T47D (cell line): ENCODE measurements around the gene TTC7B.

Experiments
- DNase-seq, 2 experiments: peaks; one replicate each; pipeline versions ENCODE4 v3.0.0 to v3.0.0-alpha.2; 2011 to 2012; ENCODE audit warnings: low read depth in 1 of 2, low spot score in 1 of 2
- JUND ChIP-seq: IDR thresholded peaks from 2 replicates; pipeline ENCODE4 v1.6.1; 2012; ENCODE audit warnings: low read depth
- in situ Hi-C: cut with HindIII; loops from 2 replicates; pipeline ENCODE4 v1.10.0; 2016; ENCODE audit warnings: low sequenced_read_pairs, low pct_unique_long_range_greater_than_20kb

The TTC7B gene

DNA sequence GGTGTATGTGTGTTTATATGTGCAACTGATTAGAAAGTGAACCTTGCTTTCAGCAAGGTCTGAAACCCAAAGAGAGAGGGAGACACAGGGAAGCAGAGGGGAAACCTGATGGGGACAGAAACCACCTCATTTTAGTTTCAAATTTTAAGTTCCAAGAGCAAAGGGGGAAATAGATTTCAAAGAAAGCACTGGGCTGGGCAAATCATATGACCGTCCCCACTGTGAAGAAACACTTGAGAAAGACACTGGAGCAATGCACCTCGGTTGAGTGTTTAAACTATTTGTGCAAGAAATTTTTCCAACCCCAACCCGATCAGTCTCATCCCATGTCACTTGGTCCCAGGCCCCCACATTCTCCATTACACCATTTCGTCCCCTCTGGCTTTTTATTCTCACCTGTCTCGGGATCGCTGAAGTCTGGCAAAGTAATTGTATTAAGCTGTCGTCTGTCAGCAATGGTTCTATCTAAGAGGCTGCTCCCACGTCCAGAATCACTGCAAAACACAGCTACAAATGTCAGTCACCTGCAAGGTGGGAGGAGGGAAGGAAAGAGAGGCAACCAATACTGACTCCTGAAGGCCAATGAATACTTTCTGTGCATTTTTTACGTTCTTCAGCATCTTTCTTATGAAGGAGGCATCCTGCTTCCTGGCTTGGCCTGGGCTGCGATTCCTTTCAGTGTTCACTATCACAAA, 205.7 kb downstream of the TTC7B start:
- in situ Hi-C loops: no loop called here
- DNase-seq: no peak
- TF ChIP-seq JUND: no peak

DNA sequence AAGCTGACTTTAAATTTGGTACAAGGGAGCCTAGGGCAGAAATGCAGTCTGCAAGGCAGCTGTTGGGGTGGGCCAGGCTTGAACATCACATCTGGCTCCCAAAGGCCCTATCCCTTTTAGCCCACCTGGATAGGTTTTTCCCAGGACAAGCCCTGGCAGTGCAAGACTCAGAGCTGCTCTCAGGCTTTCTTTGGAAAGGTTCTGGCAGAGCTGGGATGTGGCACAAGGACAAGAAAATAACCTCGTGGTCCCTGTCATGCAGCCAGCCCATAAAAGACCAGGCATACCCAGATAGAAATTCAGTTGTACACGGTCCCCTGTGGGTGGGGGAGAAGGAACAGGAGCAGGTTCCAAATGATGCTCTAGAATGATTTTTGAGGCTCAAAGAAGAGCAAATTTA, 206.9 kb downstream of the TTC7B start:
- in situ Hi-C loops: no loop called here

DNA sequence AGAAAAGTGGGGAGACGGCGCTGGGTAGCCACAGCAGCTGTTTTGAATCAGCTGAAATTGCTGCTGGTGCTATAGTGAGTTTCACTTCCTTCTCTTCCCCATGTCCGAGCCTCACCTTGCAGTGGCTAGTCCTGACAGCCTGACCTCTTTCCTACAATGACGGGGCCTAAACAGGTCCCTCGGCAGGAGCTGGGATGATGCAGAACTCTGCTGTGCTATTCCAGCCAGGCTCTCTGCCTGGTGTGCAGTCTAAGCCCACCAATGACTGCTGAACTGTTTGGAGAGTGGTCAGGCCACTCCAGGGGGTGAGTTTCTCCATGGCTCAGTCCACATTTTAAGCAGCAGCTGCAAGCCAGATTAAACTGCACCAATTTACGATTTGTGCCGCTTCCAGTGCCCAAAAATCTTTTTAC, 207.3 kb downstream of the TTC7B start:
- no peak for TF ChIP-seq JUND
- in situ Hi-C loops: no loop called here
- DNase-seq: no peak

More for the DNA sequence above, 206.9 kb downstream of the TTC7B start:
- no peak for TF ChIP-seq JUND
- no peak for DNase-seq

DNA sequence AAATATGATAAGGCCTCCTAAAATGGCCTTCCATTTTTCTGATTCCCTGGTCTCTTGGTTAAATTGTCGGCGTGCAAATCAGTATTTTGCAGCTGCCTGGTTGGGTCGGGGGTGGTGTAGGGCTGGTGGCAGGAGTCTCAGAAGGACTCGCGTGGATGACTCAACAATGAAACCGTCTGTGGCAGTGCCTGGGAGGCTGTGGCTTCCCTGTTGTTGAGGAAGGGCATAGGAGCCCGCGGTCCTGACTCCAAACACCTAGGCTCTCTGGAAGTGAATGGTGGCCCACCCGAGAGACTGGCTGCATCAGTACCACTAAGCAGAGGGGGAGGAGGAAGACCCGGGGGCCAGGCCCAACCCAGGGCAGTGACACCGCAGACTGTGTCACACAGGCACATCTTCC, 207.9 kb downstream of the TTC7B start:
- TF ChIP-seq JUND: no peak
- in situ Hi-C loops: no loop called here
- DNase-seq: no peak

DNA sequence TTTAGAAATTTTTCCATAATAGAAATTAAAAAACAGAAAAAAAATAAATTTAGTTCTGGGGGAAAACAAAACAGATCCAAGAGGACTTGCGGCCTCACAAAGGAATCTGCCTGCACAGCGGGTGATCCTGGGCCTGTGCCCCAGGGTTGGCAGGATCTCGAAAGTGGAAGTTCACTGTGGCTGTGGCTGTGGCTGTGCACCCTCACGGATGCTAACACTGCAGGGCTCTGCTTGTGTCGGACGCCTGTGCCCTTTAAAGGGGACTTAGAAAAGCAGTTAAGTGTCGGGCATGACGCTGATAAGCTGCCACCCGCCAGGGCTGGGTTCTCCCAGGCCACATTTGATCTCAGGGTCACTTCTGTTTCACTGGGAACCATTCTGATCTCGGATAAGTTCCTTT, 209.1 kb downstream of the TTC7B start:
- in situ Hi-C loops: no loop called here
- no peak for TF ChIP-seq JUND
- DNase-seq: no peak

DNA sequence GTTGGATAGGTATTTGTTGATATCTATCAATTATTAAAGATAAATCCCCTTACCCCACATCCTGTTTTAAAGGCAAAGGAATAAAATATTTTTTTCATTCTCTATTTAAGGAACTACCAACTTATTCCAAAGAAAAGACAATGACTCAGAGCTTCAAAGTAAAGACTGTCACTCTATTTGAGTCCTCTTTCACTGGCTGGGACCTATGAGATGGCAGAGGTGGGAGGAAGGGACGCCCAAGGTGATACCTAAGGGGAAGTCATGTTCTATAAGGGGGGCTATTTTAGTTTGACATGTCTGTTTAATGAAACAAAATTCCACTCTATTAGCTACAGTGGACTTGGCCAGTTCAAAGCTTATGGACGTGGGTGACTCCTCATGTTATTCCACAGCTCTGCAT, 209.8 kb downstream of the TTC7B start:
- DNase-seq: no peak
- no peak for TF ChIP-seq JUND
- in situ Hi-C loops: no loop called here

DNA sequence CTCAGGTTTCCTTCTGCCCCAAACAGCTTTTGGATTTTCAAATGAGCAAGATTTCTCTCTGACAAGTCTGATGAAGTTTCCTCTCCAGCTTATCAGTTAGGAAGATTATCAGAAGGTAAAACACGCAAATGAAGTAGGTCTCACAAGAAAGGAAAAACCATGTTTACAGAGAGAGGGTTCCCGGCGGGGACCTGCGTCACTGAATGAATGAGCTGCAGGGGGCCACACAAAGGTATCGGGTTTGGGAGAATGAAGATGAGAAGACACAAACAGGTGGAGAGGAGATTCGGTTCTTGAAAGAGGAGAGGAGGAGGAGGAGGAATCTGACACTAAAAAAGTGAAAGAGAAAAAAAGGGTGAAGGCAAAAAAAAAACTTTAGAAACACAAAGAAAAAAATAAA, 210.8 kb downstream of the TTC7B start:
- DNase-seq: no peak
- in situ Hi-C loops: no loop called here
- no peak for TF ChIP-seq JUND

DNA sequence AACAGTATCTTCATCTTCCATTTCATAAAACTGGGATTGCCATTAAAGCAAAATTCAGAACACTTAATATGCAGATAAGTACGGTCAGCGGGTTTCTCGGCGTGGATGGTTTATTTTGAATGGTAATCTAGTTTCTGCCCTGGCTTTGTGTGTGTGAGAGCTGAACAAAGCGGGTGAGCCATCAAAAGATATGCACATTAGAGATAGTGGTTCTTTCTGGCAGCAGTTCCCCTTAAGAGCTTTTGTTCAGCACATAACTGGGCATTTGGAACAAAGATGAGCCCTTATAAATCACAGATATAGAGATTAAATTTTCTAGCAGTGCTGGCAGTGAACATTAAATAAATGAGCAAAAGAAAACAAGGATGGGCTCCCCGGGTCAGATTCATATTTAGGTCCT, 211.9 kb downstream of the TTC7B start:
- in situ Hi-C loops: no loop called here
- no peak for TF ChIP-seq JUND
- no peak for DNase-seq

DNA sequence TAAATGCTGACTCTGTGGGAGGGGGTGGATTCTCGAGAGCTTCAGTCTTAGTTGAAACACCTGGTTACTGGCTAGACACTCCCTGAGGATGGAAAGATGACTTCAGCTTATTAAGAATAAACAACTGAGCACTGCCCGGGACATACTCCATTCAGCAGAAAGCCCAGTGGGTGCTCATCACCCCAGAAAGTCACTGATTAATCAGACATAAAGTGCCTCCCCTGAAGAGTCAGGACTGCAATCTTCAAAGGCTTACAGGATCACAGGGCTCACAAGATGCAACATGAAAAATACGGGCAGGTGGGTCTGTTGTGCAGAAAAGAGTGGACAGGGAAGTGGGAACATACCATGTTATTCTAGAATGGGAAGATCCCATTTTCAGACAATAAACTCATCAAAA, 212.4 kb downstream of the TTC7B start:
- no peak for DNase-seq

DNA sequence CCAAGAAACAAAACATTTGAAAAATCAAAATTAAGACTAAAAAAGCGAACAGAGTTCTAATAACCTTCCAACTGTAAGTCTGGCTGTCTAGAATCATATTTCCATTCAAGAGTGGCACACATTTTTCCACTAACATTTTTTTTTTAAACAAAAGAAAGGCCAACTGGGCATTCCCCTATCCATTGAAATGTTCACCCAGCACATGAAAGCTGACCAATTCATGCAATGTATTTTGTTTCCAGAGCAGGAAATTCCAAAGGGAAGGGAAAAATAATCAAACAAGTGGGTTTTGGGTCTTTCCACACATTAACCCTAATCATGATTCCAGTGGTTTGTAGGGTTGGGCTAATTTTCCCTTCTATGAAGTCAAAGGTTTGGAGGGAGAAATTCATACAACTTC, 212.9 kb downstream of the TTC7B start:
- in situ Hi-C loops: no loop called here
- no peak for TF ChIP-seq JUND
- DNase-seq: no peak

More for the DNA sequence above, 212.4 kb downstream of the TTC7B start:
- in situ Hi-C loops: no loop called here
- no peak for TF ChIP-seq JUND

DNA sequence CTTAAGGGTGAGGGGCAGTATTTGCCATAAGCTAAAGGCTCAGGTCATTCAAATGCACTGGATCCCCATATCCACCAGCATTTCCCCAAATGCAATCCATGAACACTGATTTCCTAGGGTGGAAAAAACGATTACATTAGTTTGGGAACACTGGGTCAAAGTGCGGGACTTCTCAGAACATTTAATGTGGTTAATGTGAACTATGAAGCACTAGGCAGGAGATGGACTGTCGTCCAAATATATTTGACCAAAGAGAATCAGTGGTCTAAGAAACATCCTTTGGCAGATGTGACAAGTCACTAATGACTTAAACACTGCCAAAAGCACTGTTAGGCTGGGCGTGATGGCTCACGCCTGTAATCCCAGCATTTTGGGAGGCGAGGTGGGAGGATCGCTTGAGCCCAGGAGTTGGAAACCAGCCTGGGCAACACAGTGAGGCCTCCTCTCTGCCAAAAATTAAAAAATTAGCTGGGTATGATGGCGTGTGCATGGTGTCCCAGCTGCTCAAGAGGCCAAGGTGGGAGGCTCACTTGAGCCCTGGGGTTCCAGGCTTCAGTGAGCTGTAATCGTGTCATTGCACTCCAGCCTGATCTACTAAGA, 214.0 kb downstream of the TTC7B start:
- no peak for TF ChIP-seq JUND
- in situ Hi-C loops: no loop called here
- no peak for DNase-seq

DNA sequence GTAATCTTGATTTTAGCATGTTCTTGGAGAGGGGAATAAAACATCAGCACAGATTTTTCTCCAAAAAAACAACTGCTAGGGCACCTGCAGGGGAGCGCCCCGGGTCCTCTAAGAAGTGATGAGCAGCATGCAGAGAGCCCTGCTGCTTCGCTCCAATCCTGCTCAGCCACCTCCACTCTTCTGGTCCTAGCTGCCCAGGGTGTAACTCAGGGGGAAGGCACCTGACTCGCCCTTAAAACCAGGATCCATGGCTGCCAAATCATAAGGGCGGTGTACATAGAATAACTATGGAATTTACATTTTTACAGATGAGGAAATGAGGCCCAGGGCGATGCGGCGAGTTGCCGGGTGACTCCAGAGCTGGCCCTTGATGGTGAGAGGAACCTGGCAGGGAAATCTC, 214.7 kb downstream of the TTC7B start:
- in situ Hi-C loops: no loop called here
- no peak for TF ChIP-seq JUND

DNA sequence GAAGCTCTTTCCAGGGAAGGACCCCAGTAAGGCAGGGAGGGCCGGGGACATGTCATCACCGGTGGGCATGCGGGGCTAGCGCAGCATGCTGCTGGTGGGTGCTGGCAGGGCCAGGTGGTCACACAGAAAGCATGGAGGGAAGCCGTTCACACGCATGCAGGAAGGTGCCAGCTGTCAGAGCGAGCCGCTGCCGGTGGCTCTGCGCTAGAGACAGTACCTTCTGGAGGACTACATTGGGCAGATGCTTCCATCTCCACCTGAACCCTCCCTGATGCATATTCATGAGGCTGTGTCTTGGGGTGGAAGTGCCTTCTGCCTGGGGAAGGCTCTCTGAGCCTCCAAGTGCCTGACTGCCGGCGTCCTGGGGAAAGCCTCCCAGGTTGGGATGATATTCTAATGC, 215.6 kb downstream of the TTC7B start:
- no peak for DNase-seq
- TF ChIP-seq JUND: no peak
- in situ Hi-C loops: no loop called here

More for the DNA sequence above, 214.7 kb downstream of the TTC7B start:
- DNase-seq: no peak
